ENCODE results near the gene TSPY1. TPM values are rescaled to one million over a fixed set of nuclear protein-coding genes. Genes with fewer than 3 reads are reported as not detected.

The TSPY1 gene
- total RNA-seq = not detected in 2 replicates

DNA sequence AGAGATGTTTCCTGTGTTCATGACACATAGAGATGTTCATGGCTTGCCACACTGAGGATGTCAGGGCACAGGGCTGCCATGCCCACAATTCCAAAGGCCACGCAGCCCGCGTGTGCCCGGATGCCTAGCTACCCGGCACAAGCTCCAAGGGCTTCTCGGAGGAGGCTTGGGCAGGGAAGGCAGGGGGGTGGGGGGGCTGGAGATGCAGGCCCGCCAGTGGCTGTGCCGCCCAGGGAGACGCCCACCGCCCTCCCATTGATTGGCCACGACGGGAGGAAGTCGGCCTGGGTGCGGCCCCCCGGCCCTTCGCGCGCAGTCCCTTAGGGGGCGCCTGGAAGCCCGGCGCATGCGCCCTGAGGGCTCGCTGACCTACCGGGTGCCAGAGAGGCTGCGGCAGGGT, at the start of gene TSPY1:
TSPY1 (plus strand) TSS at position 301 of the 400 bp plus-strand sequence; CDS start at position 347, 46 bp downstream.

DNA sequence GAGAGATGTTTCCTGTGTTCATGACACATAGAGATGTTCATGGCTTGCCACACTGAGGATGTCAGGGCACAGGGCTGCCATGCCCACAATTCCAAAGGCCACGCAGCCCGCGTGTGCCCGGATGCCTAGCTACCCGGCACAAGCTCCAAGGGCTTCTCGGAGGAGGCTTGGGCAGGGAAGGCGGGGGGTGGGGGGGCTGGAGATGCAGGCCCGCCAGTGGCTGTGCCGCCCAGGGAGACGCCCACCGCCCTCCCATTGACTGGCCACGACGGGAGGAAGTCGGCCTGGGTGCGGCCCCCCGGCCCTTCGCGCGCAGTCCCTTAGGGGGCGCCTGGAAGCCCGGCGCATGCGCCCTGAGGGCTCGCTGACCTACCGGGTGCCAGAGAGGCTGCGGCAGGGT, 20.2 kb downstream of the TSPY1 start, which contains the start of gene TSPY9:
TSPY9 (plus strand) TSS at position 301 of the 400 bp plus-strand sequence; CDS start at position 347, 46 bp downstream.

Other genes starting within 250 kb of the TSPY1 start
- gene TSPY4, start 129.5 kb upstream of the TSPY1 start, total RNA-seq = not detected in 2 replicates
- gene TSPY8, start 109.2 kb upstream of the TSPY1 start, total RNA-seq = not detected in 2 replicates
- gene TSPY3, start 68.5 kb upstream of the TSPY1 start, total RNA-seq = 0.24 TPM in 1 of 2 replicates, not detected in the other
- not detected in 2 replicates for gene TSPY9, start 20.3 kb downstream of the TSPY1 start, total RNA-seq
- gene TSPY10, start 60.9 kb downstream of the TSPY1 start, total RNA-seq = not detected in 2 replicates

All from tracheal epithelial cell (primary cell).